Measurements from ENCODE around the gene FOXL2.

DNA sequence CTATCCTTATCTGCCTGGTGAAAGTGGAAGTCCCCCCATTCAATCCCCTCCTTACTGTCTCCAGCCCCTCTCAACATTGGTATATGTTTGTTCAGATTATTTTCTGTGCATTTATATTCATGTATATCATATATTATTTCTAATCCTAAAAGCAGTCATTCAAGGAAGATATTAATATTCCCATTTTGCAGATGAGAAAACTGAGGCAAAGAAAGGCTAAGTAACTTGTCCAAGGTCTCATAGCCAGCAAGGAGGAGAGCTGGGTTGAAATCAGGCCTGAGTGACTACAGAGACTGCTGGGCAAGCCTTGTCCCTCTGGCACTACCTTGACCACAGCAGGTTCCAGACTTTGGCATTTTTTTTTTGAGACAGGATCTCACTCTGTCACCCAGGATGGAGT, 29.1 kb upstream of the FOXL2 start:
- TF ChIP-seq POLR2AphosphoS5 (IDR thresholded peaks at IDR 0.05) (no peak), EP300 (IDR thresholded peaks at IDR 0.05) (no peak)
- TF ChIP-seq, protein P1, sequence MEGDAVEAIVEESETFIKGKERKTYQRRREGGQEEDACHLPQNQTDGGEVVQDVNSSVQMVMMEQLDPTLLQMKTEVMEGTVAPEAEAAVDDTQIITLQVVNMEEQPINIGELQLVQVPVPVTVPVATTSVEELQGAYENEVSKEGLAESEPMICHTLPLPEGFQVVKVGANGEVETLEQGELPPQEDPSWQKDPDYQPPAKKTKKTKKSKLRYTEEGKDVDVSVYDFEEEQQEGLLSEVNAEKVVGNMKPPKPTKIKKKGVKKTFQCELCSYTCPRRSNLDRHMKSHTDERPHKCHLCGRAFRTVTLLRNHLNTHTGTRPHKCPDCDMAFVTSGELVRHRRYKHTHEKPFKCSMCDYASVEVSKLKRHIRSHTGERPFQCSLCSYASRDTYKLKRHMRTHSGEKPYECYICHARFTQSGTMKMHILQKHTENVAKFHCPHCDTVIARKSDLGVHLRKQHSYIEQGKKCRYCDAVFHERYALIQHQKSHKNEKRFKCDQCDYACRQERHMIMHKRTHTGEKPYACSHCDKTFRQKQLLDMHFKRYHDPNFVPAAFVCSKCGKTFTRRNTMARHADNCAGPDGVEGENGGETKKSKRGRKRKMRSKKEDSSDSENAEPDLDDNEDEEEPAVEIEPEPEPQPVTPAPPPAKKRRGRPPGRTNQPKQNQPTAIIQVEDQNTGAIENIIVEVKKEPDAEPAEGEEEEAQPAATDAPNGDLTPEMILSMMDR (IDR thresholded peaks at IDR 0.05): no peak
